ENCODE measurements around the gene TET2.
A peak's percentile ranks its signal among the peaks of the same experiment; 100 is the strongest.

Gene TET2

GRCh38 chr4:105184316-105184980, 37.8 kb downstream of the TET2 start:
- DNase-seq, result no peak

DNA sequence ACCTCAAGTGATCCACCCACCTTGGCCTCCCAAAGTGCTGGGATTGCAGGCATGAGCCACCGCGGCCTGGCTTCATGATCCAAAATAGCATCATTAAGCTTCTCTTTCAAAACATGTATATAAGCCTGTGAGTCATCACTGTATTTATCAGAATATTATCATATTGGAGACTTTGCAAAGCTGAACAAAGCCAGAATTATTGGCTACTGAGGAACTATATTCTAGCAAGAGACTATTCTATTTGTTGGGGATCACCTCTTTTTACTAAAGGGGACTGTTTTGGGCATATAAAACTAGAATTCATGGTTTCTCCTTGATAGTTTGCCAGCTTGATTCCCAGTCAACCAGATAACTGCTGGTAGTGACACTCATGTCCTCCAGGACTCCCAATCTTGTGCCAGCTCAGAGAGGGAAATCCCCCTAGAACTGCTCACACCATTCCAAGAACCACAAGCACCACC, 40.1 kb downstream of the TET2 start:
- no peak for DNase-seq

- no peak for DNase-seq
Measured at GRCh38 chr4:105189855-105190650, 43.4 kb downstream of the TET2 start.

DNA sequence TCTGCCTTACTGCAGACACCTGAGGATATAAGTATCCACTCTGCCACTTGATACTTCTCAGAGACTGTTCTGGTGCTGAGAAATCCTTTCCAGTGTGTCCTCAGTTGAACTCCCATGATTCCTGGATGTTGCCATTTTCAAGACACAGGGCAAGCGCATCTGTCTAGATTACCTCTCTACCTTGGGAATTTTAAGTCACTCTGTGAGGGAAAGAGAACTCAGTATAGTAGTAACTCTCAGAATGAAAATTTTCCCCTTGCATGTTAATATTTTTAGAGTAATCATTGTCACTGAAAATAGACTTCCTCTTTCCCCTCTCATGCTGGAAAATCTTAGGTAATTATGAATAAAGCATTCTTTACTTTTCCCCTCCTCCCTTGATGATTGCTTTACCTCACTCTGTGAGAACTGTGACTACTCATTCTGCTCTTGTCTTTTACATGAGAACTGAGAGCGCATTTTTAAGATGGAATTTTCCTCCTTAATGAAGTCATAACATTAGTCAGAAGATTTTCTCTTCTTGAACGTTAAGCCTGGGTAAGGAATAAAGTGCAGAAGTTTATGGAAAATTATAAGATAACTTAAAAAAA, 45.0 kb downstream of the TET2 start:
- peak; percentile 50 for DNase-seq

GRCh38 chr4:105192474-105192873, 45.8 kb downstream of the TET2 start:
- DNase-seq, result no peak

DNA sequence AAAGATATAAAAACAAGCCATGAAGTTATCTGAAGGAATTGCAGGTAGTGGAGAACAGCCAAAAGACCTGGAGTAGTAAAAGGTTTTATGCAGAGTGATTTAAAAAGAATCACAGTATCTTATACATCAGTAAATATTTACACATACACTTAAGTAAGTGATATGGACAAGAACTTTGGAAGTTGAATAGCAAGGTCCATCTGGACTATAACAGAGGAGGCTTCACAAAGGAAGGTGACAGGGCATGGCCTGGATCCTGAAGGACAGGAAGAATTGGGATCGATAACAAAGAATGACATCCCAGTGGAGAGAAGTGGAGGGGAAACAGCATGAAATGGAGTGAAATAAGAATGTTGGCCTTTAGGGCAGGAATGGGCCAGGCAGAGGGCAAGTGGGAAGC, 46.2 kb downstream of the TET2 start:
- DNase-seq, result no peak

GRCh38 chr4:105193536-105193935, 46.9 kb downstream of the TET2 start:
- DNase-seq, result no peak

DNA sequence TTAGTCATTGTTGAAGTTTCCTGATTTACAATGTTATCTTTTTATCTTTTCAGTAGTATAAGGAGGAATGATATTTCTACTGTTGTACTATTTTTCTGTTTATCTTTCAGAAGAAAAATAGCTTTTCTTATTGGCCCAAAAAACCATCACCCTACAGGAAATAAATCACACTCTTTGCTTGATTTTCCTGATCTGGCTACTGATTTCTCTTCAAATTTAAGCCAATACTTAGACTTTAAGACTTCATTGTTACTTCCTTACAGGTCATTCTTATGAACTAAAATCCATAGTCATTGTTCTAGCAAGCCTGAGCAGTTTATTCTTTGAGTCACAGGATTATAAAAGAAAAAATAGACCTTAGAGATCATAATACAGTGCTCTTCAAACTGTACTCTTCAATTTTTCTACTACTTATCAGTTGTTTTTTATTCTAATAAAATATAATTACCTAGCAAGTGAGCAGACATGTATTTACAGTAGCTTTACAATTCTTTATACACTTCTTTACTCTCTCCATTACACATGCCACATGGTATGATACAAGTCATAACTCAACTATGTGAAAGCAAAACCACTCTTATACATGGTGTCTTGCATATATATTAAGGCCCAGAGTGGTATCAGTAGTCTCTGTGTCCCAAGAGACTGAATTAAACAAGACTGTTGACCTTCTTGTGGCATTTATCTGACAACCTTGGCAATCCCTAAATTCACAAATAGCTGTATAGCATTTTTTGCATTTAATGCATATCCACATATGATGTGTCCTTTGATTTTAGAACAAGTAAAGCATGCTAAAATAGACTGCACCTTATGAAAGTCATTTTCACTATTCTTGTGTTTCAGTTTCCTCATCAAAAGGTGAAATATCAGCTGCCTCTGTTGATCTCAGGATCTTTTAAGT, 47.9 kb downstream of the TET2 start:
- peak; percentile 37 for DNase-seq

- no peak for DNase-seq
Measured at GRCh38 chr4:105196523-105197145, 50.0 kb downstream of the TET2 start.

DNA sequence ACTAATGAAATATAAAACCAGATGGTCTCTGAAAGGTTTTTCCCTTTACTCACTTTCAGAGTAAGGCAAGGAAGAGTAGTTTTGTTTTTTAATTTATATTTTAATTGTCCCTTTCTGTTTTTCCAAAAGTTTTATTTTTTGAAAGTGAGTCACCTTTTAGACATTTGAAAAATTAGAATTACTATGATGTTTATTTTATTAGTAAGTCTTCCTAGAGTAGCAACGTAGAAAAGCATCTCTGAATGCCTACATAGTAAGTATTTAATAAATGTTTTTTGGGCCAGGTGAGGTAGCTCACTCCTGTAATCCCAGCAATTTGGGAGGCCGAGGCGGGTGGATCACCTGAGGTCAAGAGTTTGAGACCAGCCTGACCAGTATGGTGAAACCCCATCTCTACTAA, 51.1 kb downstream of the TET2 start:
- no peak for DNase-seq

GRCh38 chr4:105198541-105198940, 51.9 kb downstream of the TET2 start:
- no peak for DNase-seq

DNA sequence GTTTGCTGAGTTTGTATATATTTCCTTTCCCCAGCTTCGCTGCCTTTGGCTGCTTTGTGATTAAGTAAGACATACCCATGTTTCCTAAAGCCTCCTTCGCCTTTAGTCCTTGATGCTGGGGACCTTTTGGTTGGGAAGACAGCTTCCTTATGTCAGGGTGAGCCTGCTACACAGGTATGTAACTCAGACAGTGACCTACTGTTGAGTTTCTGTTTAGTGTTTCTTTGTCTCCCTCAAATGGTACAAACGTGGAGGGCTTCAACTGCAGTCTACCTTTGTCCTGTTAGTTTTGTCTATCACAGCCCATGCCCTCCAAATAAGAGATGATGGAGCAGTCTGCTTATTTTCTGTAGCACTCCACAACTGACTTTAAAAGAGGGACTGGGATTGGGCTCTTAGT, 59.5 kb downstream of the TET2 start:
- no peak for DNase-seq

DNA sequence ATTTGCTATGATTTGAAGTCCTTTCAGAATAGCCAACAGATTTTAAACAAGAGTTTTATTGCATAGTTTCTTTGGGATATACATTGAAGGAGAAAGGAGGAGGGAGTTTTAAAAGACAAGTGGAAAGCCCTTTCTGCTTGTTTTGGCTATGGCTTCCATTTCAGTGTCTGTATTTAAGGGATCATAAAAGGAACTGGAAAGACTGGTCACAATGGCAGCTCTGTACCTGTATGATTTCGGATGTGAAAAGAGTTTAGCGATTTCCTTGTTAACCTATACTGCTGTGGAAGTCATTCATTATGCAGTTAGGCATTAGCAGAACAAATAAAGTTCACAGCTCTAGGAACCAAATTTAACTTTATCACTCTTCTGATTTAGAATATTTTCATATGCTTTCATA, 60.7 kb downstream of the TET2 start:
- DNase-seq, result no peak

DNA sequence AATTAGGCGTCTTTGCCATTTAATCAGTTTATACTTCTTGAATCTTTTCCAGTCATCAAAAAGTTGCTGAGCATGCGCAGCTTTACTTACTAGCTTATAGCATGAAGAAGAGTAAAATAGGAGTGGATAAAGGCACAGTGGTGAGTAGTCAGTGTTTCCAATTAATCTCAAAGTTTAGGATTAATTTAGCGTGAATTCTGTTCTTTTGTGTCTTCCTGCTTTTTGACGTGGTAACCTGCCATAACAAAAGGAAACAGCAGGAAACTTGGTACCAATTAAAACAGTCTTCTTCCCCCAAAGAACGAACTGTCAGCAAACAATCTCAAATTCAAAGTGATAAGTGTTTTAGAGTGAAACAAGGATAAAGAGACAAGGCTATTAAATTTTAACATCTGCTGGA, 61.9 kb downstream of the TET2 start:
- DNase-seq, result no peak

DNA sequence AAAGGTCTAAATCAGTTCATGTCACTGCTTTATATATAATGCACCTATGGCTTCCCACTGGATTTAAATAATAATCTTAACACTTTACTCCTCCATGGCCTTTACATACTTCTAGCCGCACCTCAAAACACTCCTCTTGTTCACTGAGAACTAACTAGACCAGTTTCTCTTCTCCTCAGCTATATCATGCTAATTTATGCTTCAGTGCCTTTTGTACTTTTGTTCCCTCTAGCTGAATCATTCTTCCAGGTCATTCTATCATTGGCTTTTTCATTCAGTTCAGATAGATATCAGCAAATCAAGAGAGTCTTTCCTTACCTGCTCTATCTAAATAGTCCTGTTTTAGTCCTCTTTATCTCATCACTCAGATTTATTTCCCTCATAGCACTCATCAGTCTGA, 64.2 kb downstream of the TET2 start:
- no peak for DNase-seq

DNA sequence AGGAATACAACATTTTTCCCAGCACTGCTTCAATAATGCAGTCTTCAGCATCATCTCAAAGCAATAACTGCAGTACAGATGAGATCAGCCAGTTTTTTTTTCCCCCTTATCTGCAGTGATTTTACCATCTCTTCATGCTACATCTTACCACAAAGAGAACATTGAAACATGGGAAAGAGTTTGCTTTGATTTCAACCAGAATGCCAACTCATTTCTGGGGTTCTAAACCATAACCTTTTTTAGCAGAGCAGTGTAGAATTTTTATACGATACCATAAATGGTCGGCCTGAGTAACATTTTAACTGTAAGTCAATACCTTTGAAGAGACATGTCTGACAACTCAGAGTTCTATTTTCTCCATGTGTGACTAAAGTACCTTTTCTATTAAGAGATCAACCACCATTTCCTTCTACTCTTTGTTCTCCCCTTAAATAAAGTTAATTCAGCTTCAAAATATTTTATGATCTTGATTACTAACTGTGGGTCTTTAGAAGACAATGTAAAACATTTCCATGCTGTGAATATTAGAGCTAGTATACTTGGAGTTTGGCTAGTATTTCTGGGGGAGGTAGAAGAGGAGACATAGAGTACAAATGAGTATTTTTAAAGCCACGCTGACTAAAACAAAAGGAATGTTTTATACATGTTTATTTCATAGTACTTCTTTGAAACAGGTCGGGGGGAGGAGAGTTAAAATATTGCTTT, 69.1 kb downstream of the TET2 start:
- peak; percentile 67 for DNase-seq

GRCh38 chr4:105225500-105225899, 78.8 kb downstream of the TET2 start:
- no peak for DNase-seq

- no peak for DNase-seq
Measured at GRCh38 chr4:105227054-105227453, 80.4 kb downstream of the TET2 start.

DNA sequence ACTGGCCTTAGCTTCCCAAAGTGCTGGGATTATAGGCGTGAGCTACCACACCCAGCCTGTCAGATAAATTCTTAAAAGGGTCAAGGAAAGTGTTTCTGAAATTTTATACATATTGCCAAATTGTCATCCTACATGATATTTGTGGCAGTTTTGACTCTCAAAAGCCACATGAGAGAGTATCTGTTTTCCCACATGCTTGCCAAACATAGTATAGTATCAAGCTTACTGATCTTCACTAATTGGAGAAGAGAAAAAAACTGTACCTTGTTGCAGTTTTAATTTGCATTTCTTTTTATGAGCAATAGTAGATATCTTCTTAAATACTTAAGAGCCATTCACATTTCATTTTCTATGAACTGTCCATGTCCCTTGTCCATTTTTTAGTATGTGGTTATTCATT, 83.6 kb downstream of the TET2 start:
- no peak for DNase-seq

DNA sequence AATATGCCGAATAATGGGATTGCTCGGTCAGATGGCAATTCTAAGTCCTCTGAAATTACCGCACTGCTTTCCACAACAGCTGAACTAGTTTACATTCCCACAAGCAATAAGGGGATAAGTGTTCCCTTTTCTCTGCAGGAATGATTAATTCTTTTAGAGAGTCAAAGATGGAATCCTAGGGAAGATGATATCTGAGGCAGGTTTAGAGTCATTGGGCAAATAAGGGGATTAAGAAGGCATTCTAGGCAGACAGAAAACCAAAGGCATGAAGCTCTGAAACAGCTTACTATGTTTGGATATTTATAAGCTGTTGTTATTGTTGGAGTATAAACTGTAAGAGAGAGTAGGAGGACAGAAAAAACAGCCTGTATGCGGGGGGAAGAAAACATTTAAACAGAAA, 85.7 kb downstream of the TET2 start:
- no peak for DNase-seq

GRCh38 chr4:105234582-105234981, 87.9 kb downstream of the TET2 start:
- no peak for DNase-seq

All from activated CD4-positive, alpha-beta T cell treated with anti-CD3 and anti-CD28 coated beads, Interleukin-2, Interleukin-6, amounts not matched to agents 100 ng/mL and 50 ng/mL, durations not matched to agents 16 hours and 8 hours (primary cell).